NOMO-1 (cell line): Measurements from ENCODE around the gene GSK3B.

Source experiments
- DNase-seq, 2 experiments: peaks; one replicate each; lab custom pipeline; 2025; ENCODE audit not compliant: unreplicated experiment in 2 of 2; lab: John Stamatoyannopoulos, UW

GSK3B gene

DNA sequence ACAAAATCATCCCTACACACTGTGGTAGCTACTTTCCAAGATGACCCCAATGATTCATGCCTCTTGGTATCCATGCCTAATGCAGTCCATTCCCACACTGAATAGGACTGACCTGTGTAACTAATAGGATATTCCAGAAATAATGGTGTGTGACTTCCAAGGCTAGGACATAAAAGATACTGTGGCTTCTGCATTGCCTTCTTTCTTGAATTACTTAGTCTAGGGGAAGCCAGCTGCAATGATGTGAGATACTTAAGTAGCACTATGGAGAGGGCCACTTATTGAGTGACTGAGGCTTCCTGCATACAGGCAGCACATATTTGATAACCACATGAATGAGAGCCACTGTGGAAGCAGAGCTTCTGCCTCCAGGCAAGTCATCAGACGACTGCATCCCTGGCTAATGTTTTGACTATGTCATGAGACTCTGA, 262.3 kb downstream of the GSK3B start:
- no peak for DNase-seq

DNA sequence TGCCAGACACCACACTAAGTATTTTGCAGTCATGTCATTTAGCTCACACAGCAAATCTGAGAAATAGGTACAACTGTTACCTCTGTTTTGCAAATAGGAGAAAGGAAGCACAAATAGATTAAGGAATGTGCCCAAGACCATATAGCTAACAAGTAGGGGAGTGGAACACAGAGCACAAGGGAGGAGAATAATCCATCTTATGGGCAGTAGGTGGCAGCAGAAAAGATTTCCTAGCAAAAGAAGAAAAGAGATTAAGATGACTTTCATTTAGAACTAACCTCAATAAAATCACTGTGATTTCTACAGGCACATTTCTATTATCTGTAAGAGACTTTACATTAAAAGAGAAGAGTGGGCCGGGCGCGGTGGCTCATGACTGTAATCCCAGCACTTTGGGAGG, 263.2 kb downstream of the GSK3B start:
- DNase-seq, result no peak

DNA sequence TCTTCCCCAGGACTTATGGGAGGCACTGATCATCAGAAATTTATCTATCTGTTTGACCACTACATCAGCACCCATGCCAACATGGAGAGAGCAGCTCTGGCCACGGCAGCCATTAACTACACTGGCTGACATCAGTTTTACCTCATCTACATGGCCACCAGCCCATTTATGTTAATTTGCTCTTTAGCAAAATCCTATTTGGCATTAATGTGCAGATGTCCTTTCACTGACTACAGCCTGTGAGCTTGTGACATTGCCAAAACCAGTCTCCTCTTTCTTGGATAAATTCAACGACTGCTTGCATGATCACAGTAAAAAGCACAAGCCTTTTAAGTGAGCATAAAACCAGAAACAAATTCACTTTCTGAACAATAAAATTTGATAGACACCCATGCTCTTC, 264.8 kb downstream of the GSK3B start:
- no peak for DNase-seq

DNA sequence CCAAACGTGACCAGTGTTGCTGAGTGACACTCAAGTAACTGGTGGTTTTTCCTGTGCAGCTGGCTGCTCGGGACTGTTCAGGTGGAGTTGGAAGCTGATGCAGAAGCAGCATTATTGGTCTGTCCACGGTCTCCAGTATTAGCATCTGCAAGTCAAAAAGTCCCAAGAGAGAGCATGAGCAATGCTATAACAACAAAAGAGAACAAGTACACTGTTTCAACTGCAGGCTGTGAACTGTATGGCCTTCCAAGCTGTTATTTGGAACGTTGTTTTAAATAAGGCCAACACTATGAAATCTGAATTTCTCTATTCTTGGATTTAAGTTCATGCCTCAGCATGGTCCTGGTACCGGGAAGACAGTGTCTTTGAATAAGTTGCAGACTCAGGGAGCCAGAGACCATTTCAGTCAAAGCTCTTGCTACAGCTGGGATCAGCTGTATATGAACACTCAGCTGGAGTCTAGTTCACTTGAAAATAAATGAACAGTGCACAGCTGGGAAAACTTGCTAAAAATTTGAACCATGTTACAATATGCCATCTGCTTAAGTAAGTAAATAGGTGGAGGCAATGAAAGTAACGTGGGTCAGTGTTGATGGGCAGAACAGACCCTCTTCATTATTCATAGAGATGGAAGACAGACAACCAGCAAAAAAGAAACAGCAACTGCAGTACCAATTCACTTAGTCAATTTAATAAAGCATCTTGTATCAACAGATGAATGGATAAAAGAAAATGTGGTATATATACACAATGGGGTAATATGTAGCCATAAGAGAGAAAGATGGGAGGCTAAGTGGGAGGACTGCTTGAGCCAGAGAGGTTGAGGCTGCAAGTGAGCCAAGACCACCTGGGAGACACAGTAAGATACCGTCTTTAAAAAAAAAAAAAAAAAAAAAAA, 267.3 kb downstream of the GSK3B start:
- DNase-seq, result no peak

DNA sequence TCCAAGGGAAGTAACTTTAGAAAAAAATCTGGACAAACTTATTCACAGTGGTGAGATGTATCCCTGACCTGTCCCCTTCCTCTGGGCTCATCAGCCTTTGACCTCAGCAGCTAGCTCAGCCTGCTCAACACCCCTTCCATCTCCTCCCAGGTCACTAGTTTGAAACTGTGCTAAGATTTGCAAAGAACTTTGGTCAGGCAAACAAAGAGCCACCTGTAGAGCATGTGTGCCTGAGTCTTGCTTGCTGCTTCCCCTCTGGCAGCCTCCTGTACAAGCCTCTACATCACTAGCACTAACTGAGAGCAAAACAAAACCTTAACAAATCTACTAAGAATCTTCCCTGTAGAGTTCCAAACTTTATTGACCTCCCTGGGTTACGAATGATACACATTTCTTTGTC, 268.4 kb downstream of the GSK3B start:
- DNase-seq, result no peak

DNA sequence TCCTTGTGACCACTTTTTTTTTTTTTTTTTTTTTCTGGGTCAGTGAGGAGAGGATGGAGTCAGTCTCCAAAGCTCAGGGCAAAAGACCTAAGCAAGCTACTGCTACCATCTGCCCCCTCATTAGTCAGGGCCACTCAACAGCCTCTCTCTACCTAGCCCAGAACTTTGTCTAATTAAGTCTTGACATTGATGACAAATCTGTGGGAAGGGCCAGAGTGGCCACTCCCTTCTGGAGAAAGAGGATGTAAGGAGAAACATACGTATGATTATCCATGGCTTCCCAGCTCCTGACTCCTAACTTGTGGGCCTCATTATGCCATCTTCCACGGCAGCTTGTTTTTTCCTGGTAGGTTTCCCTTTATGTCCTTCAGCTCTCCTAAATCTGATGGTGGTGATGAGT, 274.4 kb downstream of the GSK3B start:
- DNase-seq, result no peak

DNA sequence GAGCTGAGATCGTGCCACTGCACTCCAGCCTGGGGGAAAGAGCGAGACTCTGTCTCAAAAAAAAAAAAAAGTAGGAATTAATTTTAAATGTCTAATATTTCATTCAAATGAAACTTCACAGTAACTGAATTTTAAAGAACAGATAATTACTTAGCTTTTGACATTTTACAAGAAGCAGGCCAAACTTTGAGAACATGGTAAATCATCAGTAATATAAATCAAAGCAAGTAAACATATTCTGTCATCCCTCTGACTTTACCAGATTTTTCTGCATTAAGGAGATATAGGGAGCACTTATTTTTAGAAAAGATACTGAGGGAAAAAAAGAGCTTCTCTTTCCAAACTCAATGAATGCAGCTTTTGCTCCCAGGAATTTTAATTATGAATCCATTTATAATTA, 275.3 kb downstream of the GSK3B start:
- no peak for DNase-seq

DNA sequence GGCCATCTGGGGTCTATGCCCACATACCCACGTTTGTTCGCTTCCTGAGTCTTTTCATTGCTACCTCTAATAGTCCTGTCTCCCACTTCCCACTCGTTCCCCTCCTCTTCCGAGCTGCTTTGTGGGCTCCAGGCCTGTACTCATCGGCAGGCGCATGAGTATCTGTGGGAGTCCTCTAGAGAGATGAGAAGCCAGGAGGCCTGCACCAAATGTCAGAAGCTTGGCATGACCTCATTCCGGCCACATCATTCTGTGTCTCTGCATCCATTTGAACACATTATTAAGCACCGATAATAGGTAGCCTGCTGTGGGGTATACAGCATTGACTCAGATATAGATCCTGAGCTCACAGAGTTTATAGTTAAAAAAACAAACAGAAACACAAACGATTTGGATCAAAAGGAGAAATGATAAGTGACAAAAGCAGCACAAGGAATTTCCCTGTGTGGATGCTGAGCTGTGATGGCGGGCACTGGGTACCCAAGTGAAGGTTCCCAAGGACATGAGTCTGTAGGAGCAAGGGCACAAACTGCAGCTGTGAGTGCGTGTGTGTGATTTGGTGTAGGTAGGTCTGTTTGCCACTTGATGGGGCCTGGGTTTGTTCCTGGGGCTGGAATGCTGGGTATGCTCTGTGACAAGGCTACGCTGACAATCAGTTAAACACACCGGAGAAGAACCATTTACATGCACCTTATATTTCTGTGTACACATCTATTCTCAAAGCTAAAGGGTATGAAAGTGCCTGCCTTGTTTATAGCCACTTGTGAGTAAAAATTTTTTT, 276.5 kb downstream of the GSK3B start:
- no peak for DNase-seq

DNA sequence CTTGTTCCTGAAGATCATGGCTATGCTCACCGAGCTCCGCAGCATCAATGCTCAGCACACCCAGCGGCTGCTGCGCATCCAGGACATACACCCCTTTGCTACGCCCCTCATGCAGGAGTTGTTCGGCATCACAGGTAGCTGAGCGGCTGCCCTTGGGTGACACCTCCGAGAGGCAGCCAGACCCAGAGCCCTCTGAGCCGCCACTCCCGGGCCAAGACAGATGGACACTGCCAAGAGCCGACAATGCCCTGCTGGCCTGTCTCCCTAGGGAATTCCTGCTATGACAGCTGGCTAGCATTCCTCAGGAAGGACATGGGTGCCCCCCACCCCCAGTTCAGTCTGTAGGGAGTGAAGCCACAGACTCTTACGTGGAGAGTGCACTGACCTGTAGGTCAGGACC, 277.2 kb downstream of the GSK3B start:
- no peak for DNase-seq

DNA sequence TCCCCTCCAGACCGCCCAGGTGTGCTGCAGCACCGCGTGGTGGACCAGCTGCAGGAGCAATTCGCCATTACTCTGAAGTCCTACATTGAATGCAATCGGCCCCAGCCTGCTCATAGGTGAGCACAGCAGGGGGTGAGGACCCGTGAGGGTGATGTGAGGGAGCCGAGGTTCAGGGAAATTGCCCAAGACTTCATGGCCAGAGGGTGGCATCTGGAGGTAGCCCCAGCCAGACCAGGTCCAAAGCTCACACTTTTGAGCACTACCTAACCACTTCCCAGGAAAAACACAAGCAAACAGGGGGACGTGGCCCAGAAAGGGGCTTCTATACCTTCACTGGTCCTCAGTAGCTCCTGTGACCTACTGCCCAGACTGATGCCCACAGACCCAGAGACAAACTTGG, 278.5 kb downstream of the GSK3B start:
- no peak for DNase-seq

DNA sequence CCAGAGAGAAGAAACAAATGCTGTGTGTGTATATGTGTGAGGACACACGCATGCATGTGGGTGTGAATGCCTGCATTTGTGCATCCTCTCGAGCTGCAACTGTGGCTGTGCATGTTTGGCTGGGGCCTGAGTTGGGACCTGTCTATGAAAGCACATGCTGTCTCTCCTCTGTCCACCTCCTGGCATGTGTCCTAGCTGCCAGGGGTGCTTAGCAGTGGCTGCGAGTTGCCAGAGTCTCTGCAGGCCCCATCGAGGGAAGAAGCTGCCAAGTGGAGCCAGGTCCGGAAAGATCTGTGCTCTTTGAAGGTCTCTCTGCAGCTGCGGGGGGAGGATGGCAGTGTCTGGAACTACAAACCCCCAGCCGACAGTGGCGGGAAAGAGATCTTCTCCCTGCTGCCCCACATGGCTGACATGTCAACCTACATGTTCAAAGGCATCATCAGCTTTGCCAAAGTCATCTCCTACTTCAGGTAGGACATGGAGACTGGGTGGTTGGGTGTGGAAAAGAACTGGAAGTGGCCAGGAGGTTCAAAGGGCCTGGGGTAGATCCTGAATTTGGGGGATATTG, 281.7 kb downstream of the GSK3B start:
- no peak for DNase-seq

DNA sequence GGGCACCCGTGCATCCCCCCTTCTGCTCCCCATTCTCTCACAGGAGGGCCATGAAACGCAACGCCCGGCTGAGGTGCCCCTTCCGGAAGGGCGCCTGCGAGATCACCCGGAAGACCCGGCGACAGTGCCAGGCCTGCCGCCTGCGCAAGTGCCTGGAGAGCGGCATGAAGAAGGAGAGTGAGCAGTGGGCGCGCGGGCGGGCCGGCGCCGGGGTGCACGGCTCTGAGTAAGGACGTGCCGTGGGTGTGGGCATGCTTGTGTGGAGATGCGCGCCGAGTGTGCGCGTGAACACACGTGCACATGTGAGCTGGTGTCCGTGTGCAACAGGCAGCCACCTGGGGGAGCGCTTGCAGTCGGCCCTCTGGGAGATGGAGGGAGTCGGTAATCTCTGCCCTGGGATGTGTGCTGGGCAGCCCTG, 284.2 kb downstream of the GSK3B start:
- peak; percentile 50 to 54 for DNase-seq

DNA sequence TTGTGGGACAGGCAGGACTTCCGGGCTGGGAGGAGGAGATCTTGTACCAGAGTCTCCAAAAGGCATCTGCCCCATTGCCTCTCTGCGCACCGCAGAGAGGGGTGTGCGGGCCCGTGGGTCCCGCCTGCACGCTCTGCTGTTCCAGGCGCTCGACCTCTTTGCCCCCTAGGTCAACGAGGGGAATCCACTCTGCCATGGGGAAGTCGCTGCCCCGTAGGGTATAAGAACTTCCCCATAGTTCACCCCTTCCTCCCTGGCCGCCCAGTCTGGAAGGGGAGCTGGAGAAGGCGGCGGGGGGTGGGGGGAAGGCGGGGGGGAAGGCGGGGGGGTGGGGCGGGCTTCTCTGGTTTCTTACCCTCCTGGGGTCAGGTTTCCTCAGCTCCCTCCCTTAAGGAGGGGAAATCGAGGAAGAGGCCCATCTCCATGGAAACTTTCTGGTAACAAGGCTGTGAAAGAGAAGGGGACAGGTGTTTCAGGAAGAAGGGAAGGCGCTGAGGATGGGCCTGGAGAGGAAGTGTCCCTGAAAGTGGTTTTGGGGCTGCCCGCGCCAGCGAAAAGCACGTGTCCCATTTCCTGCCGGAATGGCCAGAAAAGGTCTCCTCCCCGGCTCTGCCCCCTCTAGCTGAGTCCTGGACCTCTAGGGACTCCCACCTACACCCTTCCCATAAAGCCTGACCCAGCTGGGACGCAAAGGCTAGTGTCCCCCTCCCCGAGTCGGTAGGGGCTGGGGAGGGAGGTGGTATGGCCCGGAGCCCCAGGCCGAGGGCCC, 284.8 kb downstream of the GSK3B start:
- peak in 1 of 2 experiments; percentile 6 for DNase-seq

DNA sequence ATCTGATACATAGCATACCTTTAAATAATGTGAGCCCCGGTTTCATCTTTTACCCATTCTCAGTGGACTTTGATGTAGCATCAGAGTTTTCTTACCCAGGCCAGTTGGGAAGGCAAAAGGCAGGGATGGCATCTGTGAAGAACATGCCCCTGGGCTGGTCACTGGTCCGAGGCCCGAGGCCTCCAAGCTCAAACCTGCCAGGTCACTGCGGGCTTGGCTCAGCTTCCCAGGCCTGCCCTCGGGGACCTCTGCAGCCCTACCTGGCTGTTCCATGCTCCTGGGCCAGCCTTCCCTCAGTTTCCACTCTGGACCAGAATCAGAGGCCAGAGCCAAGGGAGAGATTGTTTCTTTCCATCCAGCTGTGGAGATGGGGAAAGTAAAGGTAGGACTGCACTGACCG, 285.4 kb downstream of the GSK3B start:
- DNase-seq, result no peak

DNA sequence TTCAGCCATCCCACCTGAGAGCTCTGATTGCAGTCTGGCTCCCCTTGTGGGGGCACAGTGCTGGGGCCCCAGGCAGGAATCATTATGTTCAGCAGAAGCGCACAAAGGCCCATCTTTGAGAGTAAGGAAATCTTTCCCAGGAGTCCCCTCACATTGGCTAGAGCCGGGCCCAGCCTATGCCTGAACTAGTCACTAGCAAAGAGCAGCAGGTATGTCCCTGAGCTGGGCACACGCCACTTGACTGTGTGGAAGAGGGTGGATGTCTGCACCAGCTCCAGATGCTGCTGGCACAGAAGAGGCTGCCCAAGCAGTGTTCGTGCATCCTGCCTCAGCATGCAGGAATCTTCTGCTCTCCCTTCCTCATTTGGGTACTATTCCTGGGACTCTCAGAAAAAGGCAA, 286.0 kb downstream of the GSK3B start:
- DNase-seq, result no peak

DNA sequence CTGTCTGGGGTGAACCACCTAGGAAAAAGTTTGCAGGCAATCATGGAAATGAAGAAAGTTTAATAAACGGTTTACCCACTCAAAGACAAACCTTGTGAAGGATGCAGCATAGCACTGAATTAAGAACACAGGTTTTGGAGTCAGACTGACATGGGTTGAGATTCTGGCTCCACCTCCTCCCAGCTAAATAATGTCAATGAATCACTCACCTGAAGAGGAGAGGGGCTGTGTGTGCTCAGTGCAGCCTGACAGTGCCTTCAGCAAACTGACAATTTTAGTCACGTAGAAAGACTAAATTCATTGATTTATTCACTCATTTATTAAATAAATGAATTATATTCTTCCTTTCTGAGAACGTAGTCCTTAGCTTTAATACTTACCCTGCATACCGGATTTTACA, 293.4 kb downstream of the GSK3B start:
- DNase-seq, result no peak

DNA sequence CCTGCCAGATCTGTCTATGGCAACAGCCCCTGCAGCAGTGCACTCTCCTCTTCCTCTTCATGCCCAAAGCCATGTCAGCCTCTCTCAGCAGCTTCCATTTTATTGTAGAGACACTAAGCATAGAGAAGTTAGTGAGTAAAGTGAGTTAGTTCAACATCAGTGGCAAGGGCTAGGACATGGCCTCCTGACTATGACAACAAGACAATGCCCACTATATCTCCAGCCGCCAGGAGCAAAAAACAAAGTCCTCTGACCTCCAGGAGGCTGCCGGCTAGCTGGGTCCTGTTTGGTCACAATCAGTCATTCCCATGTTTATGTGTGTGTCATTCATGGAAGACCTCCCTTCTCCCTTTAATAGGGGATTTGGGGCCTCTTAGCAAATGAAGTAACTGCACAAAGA, 297.5 kb downstream of the GSK3B start:
- no peak for DNase-seq

DNA sequence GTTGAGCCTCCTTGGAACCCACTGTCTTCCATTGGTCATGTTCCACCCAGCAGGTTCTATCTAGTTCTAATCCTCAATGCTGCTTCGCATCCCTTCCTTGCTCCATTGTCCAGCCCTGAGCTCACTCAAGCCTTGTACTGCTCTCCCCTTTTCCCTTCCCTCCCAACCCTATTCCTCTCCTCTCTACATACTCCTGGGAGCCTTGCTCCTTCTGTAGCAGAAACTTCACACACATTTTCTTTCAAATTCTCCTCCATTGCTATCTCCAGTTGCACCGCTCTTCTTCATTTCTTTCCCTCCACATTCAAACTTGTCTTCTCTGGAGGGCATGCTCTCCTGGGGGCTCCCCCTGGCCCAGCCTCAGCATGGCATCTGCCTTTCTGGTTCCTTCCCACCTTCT, 297.9 kb downstream of the GSK3B start:
- no peak for DNase-seq

DNA sequence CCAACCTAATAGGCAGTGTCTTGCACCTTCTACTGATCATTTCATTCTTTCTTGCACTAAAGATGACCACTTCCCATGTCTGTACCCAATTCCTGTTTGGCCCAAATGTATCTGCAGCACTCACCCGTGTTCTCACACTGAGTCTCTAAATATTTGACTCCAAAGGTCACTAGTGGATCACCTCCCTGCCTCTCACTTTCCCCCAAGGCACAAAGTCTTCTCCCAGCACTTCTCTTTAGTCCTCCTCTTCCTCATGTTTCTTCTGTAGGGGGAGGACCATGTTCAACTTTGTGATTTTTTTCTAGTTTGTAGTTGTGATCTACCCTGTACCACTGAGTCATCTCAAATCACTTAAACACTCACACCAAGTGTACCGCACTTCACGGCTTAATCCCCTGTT, 298.4 kb downstream of the GSK3B start:
- DNase-seq, result no peak

DNA sequence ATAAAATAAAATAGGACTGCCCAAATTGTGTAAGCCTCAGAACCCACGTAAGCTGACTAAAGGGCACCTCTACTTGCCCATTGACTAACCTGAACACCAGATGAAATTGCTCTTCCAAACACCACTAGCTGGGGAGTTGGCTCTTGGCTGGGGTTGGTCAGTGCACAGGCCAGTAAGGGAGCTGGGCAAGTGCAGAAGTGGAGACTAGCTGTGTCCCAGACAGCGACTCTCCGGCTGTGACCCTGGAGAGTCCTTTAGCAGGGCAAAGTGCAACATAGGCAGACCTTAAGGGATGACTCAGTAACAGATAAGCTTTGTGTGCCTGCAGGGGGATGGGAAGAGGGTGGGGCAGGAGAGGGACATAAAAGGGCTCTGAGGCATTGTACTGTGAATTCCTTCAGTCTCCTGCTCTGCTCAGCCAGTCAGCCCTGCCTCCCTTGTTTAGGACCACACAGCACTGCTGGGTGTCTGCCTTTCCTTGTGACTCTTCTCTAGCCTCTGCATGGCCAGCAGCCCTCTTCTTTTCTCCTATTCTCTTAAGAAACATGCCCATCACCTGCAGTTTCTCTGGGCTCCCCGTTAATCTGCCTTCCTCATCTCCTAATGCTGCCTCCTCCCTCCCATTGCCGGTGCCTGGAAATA, 299.2 kb downstream of the GSK3B start:
- peak; percentile 83 to 92 for DNase-seq
